GM19463 (cell line): ENCODE data around the gene TRAF5.

Experiments used
- ATAC-seq: cut with Tn5 transposase; IDR thresholded peaks from one replicate; pipeline ENCODE4 v1.9.1; 2021; ENCODE audit warnings: mild to moderate bottlenecking, moderate library complexity; ENCODE audit not compliant: unreplicated experiment

TRAF5 gene

DNA sequence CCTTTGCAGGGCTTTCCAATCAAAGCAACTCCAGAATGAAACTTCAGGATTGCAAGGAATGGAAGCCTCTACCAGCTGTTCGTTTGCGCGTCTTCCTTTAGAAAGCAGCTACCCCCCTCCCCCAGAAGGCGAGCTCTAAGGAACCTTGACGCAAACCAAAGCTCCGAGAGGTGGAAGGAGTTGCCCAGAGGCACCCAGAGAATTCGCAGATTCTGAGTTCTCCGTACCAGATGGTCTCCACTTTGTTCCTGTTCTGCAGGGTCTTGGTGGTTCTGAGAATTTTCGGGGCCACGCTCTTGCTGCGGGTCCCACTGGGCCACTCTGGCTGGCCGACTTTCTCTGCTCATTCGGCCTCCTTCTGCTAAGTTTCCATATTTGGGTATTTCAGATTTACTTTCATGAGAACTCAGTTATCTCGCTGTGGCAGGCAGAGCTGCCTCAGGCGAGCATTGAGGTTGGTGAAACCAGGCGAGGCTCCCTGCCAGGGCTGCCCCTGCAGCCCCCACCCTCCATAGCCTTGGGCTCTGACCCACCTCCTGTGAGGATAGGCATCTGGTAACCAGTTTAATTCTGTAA lies 801 bp downstream of the TRAF5 start:
- ATAC-seq = peak; percentile 26

- ATAC-seq = no peak
These were observed 1.6 kb downstream of the TRAF5 start for GRCh38 chr1:211328084-211328694.

DNA sequence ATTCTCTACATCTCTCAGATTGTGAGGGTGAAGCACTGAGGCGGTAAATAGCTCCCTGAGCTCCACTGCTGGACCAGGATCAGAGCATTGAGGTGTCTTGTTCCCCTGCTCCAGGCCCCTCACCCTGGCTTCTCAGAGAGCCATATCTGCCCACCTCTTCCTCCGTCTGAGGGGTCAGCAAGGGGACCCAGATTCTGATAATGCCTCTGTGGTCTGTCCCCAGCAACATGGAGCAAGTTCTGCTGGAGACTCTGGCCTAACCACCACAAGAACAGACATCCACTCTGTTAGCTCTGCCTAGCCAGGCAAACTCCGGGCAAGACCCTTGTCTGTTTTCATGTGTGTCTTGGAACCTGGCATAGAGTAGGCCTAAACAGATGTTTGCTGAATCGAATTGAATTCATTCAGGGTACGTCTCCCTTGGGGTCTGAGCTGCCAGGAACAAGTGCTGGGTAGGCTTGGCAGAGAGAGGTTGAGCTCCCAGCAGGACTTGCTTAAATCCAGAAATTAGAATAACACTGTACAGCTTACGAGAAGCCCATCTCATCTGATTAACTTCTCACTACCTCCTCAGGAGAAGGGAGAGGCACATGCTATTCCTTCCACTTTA lies 2.3 kb downstream of the TRAF5 start:
- no peak for ATAC-seq

GRCh38 chr1:211329764-211330201 lies 3.1 kb downstream of the TRAF5 start:
- peak; percentile 40 for ATAC-seq

- ATAC-seq = no peak
These were observed 3.8 kb downstream of the TRAF5 start for GRCh38 chr1:211330282-211330936.

DNA sequence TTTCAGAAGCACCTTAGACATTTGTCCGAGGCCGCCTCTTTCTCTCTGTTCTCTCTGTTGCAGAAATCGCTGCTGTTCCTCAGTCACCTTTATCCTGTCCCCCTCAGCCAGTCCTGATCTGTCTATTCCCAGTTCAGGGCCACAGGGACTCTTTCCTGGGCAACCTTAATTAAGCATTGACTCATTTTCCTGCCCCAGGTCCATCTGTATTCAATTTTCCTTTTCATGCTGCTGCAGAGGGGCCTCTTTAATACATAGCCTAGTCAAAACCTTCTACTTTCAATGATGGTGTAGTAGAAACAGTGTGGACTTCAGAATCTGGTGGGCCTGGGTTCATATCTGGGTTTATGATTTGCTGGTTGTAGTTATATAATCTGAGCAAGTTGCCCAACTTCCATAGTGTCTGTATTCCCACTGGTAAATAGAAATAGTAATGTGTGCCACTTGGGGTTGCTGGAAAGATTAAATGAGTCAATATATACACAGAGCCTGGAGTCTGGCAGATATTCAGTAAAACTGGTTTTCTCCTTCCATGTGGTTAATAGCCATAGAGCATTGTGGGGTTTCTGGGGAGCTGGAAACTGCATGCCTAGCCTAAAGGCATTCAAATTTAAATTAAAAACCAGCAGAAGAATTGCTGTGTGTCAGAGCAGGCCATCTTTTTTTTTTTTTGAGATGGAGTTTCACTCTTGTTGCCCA lies 4.5 kb downstream of the TRAF5 start:
- ATAC-seq = no peak

- ATAC-seq = no peak
These were observed 5.5 kb downstream of the TRAF5 start for GRCh38 chr1:211332036-211332616.

- no peak for ATAC-seq
These were observed 6.2 kb downstream of the TRAF5 start for GRCh38 chr1:211332830-211333229.

GRCh38 chr1:211333906-211334305 lies 7.3 kb downstream of the TRAF5 start:
- ATAC-seq = no peak

- ATAC-seq = no peak
These were observed 8.4 kb downstream of the TRAF5 start for GRCh38 chr1:211334986-211335385.

DNA sequence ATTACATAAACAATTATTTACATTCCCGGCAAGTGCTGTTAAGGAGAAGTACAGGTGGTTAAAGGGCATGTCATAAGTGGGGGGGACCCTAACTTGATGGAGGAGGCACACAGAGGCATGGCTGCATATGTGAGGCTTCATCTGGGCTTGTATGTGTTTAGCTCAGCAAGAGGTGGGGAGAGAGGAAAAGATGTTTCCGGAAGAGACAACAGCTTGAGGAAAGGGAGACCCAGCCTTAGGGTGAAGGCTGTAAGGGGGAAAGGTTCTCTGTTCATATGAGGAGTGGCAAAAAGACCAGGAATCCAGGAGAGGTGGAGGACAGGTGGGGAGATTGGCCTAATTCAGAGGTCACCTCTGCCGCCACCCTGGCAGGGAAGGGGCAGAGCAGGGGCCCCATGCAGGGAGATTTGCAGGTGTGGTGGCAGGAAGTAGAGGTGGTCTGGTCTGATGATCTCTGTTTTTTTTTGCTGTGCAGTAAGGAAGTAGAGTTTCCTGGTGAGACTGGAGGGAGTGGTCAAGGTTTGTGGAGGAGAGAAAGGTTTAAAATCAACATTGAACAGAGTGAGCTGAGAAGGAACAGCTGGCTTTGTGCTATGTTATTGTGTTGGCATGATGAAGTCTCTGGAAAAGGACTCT lies 9.0 kb downstream of the TRAF5 start:
- peak; percentile 78 for ATAC-seq

DNA sequence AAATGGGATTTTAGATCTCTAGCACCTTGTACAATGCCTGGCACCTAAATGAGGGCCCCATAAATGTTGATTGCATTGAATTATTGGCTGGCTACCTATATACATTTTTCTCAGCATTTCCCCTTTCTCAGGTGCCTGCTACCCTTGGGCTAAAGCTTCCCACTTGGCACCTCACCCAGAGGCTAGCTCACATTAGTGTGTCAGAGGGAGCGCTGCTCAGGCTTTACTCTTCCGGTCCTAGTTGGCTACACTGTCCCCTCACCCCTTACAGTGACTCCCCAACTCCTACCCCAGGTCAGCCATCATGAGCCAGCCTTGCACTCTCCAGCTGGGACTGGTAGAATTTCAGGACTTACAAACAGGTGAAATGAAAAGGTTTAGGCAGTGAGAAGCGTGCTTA lies 9.5 kb downstream of the TRAF5 start:
- ATAC-seq = no peak

DNA sequence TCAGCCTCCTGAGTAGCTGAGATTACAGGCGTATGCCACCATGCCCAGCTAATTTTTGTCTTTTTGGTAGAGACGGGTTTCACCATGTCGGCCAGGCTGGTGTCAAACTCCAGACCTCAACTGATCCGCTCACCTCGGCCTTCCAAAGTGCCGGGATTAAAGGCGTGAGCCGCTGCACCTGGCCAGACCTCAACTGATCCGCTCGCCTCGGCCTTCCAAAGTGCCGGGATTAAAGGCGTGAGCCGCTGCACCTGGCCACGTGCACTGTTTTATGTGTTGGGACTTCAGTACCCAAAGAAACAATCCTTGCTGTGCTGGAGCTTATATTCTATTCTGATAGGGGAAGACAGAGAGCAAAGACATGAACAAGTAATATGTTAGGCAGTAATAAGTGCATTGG lies 10.1 kb downstream of the TRAF5 start:
- ATAC-seq = no peak

DNA sequence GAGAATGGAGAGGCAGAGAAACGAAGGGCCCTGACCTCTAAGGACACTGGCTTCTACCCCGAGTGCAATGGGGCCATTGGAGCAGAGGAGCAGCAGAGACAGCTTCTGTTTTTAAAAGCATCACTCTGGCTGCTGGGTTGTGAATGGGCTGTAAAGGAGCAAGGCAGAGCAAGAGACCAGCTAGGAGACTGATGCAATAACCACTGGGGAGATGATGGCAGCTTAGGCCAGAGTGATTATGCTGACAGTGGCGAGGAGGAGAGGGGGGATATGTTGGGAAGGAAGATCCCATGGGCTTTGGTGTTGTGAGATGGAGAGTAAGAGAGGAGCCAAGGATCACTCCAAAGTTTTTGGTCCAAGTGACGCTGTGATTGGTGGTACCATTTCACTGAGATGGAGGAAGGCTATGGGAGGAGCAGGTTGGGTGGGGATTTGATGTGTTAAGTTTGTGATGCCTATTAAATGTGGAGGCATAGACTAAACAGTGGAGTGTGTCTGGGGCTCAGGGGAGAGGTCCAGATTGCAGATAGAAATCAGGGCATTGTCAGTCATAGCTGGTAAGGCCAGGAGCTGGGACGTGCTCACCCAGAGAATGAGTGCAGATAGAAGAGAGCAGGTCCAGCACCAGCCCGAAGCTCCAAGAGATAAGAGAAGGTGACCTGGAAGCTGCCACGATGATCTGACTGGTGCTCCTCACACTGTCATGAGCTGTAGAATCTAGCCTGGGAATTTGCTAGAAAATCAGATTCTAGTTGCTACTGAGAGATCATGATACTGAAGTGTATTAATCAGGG lies 11.0 kb downstream of the TRAF5 start:
- no peak for ATAC-seq

DNA sequence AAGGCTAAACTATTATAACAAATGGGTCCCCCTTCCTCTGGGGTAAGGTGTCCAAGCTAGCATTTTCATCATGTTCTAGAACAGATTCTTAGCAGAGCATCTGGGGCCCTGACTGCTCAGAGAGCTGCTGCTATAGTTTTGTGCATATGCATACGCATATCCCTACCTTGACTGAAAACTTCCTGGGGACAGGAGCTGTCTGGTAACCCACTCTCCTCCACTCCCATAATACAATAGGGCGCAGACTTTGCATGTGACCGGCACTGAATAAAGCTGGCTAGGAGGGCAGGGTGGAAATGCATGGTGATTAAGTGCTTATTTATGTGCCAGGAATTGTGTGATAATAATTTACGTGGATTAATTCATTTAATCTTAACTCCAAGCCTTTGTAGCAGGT lies 11.6 kb downstream of the TRAF5 start:
- no peak for ATAC-seq

DNA sequence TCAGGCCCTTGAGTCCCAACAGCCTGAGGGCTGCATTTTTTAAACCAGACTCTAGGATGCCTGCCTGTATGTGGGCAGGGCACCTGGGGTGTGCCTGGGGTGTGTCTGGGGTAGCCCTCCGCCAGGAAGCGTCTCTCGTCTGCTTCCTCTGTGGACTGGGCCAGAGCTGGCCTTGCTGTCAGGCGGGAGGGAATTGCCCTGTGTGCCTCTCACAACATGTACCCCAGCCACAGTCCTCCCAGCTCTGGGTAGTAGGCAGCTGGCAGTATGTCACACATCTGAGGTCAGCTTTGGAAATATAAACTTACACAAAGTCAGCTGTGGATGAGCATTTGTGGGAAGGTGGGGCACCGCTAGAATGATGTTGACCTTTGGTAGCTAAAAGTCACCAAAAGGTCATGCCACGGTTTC lies 13.0 kb downstream of the TRAF5 start:
- ATAC-seq = no peak

GRCh38 chr1:211340622-211341507 lies 14.2 kb downstream of the TRAF5 start:
- ATAC-seq = no peak

DNA sequence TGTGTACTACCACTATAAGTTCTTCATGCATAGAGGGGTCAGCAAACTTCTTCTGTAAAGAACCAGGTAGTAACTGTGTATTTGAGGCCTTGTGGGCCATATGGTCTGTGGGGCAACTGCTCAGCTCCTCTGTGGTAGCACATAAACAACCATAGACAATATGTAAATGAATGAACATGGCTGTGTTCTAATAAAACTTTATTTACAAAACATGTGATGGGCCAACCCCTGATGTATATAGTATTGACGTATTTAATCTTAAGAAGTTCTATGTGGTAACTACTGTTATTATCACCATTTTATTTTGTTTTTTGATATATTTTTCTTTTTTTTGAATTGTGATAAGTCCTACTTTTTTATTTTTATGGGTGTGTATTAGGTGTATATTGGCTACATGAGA lies 15.4 kb downstream of the TRAF5 start:
- no peak for ATAC-seq

DNA sequence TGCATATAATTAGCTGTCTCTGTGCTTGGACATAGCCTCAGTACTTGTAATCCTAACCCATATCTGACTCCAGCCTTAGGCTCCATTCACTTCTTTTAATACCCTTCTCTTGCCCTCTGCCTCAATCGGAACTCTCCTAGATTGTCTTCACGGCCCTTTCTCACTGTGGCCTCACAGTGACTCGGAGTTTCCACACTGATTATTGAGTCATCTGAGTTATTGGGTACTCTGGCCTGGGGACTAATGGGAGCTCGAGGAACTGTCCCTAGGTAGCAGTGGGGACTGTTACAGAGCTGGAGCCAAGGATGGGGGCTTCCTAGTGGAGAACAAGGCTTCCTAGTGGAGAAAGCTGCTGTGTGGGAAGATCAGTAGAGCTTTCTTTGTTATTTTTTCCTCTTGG lies 17.0 kb downstream of the TRAF5 start:
- ATAC-seq = no peak
